Mesendoderm (in vitro differentiated cells): ENCODE measurements around the gene RRP8.

Source experiments
- DNase-seq: peaks from one replicate; pipeline ENCODE4 v3.0.0; 2013
- H2AK5ac ChIP-seq: 2 replicates; pipeline ENCODE4 v1.6.1; 2013; ENCODE audit warnings: low read length, inconsistent platforms
- H2BK120ac ChIP-seq: 2 replicates; pipeline ENCODE4 v1.6.1; 2013; ENCODE audit warnings: low read depth, mild to moderate bottlenecking, low read length, moderate library complexity, mixed read lengths
- H2BK15ac ChIP-seq: replicated peaks from 2 replicates; pipeline ENCODE4 v1.6.1; 2013; ENCODE audit warnings: low read depth, mild to moderate bottlenecking, moderate library complexity
- H2BK5ac ChIP-seq: 2 replicates; pipeline ENCODE4 v1.6.1; 2013; ENCODE audit warnings: low read length, inconsistent platforms
- H3K18ac ChIP-seq: 2 replicates; pipeline ENCODE4 v1.6.1; 2013; ENCODE audit warnings: mild to moderate bottlenecking, low read length, mixed read lengths
- H3K23ac ChIP-seq: one replicate; pipeline ENCODE4 v1.6.1; 2013; ENCODE audit warnings: low read length
- H3K27ac ChIP-seq: 2 replicates; pipeline ENCODE4 v1.5.1; 2013; ENCODE audit warnings: low read depth, mild to moderate bottlenecking, inconsistent platforms, low read length, moderate library complexity
- H3K27me3 ChIP-seq: 2 replicates; pipeline ENCODE4 v1.6.1; 2013; ENCODE audit warnings: low read length, control low read depth, mild to moderate bottlenecking, inconsistent platforms; ENCODE audit not compliant: insufficient read depth, poor library complexity
- H3K36me3 ChIP-seq: 2 replicates; pipeline ENCODE4 v1.6.1; 2013; ENCODE audit warnings: low read length, inconsistent platforms; ENCODE audit not compliant: control insufficient read depth, insufficient read depth
- H3K4ac ChIP-seq: one replicate; pipeline ENCODE4 v1.6.1; 2013; ENCODE audit warnings: low read depth, mild to moderate bottlenecking, low read length, moderate library complexity
- H3K4me1 ChIP-seq: 2 replicates; pipeline ENCODE4 v1.6.1; 2013; ENCODE audit warnings: low read depth, low read length, inconsistent platforms; ENCODE audit not compliant: control insufficient read depth
- H3K4me2 ChIP-seq: 2 replicates; pipeline ENCODE4 v1.6.1; 2013; ENCODE audit warnings: low read length
- H3K4me3 ChIP-seq: 2 replicates; pipeline ENCODE4 v1.5.1; 2013; ENCODE audit warnings: mild to moderate bottlenecking, low read length
- H3K56ac ChIP-seq: one replicate; pipeline ENCODE4 v1.6.1; 2013; ENCODE audit warnings: low read length
- H3K79me1 ChIP-seq: 2 replicates; pipeline ENCODE4 v1.6.1; 2013; ENCODE audit warnings: low read length, inconsistent platforms
- H3K79me2 ChIP-seq: 2 replicates; pipeline ENCODE4 v1.6.1; 2013; ENCODE audit warnings: mild to moderate bottlenecking, low read length; ENCODE audit not compliant: control insufficient read depth, insufficient read depth
- H3K9ac ChIP-seq: 2 replicates; pipeline ENCODE4 v1.6.1; 2013; ENCODE audit warnings: low read length, inconsistent platforms
- H4K5ac ChIP-seq: one replicate; pipeline ENCODE4 v1.6.1; 2013; ENCODE audit warnings: low read length
- H4K8ac ChIP-seq: one replicate; pipeline ENCODE4 v1.6.1; 2013; ENCODE audit warnings: low read depth, mild to moderate bottlenecking, control low read depth, low read length, moderate library complexity
- WGBS: extraction: QIAGEN DNeasy Blood & Tissue Kit; methylation state at CpG from one replicate; pipeline ENCODE4 v1.1.7; 2013; ENCODE audit warnings: low lambda C conversion rate, missing lambda C conversion rate; ENCODE audit not compliant: insufficient coverage; ENCODE audit errors: extremely low coverage; 5-methylcytosine and 5-hydroxymethylcytosine counted together

The RRP8 gene

DNA sequence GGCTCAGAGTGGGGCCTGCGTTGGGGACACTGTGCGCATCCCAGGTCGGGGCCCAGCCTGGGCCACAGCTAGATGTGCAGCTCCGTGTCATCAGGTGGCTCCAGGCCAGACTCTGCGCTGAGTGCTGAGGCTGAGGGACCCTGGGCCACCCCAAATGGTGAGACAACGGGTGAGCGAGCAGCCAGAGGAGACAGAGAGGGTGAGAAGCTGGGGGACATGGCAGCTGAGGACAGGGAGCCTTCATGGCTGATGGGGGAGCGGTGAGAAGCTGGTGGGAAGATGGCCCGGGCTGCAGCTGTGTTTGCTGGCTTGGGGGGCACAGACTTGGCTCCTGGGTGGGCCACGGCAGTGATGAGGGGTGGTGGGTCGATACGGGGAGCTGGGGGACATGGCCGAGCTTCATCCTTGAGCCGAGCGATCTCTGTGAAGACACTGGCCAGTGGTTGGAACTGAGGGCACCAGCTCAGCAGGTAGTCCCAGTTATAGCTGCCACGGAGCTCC lies 18.3 kb upstream of the RRP8 start:
- Histone ChIP-seq H2AK5ac (no peak overlapping the region), H2BK15ac (no peak overlapping the region), H3K79me2 (peaks cover 2% of the 10 kb centered on the region), H4K8ac (no peak overlapping the region), H3K4me2 (no peak overlapping the region), H3K4me3 (no peak overlapping the region), H3K36me3 (no peaks in the 10 kb centered on the region), H3K79me1 (peaks cover 5% of the 10 kb centered on the region), H3K27me3 (no peaks in the 10 kb centered on the region), H3K27ac (no peak overlapping the region), H3K23ac (no peak overlapping the region), H4K5ac (no peak overlapping the region), H3K4ac (no peak overlapping the region), H3K18ac (no peak overlapping the region), H2BK120ac (no peak overlapping the region), H2BK5ac (no peak overlapping the region), H3K56ac (no peak overlapping the region), H3K4me1 (no peaks in the 10 kb centered on the region), H3K9ac (no peak overlapping the region)
- WGBS, result no CpG with 5 or more reads among the region's 16 CpGs
- DNase-seq, result no peak

DNA sequence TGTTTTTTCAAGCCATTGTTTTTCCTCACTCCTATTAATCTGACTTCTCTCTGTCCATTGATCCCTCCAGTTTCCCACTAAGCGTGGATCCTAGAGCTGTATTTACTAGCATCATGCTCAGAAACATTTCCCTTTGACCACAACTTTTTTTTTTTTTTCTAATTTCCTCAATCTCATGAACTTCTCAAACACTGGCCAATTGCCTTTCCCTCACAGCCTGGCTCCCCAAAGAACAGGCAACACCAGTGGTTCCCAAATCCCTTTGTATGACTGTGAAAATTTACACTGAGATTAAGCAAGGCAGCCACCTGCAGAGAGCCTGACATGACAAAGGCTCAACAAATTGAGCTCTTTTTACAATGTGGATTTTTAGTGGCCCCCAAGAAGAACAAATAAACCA lies 17.2 kb upstream of the RRP8 start:
- Histone ChIP-seq H3K9ac (no peak overlapping the region), H3K4ac (no peak overlapping the region)
- no peak for DNase-seq

GRCh38 chr11:6619004-6619745 lies 15.8 kb upstream of the RRP8 start, which contains the start of gene TPP1:
Gene TPP1 (minus strand): TSS chr11:6619422. CDS start chr11:6619400, 22 bp downstream.
- Histone ChIP-seq H4K8ac (no peak within 1 kb of the TSS), H3K27me3 (no peaks in the 10 kb centered on the region), H3K18ac (no peak within 1 kb of the TSS), H3K4ac (no peak within 1 kb of the TSS), H3K4me3 (peak within 1 kb of the TSS; percentile 71), H3K23ac (no peak within 1 kb of the TSS), H3K4me2 (peak within 1 kb of the TSS; percentile 99), H2BK5ac (no peak within 1 kb of the TSS), H3K79me2 (peaks cover 2% of the 10 kb centered on the region), H3K36me3 (no peaks in the 10 kb centered on the region), H3K56ac (peak within 1 kb of the TSS; percentile 85), H2BK120ac (no peak within 1 kb of the TSS), H2AK5ac (peak within 1 kb of the TSS; percentile 56), H3K4me1 (no peaks in the 10 kb centered on the region), H4K5ac (peak within 1 kb of the TSS; percentile 97), H3K27ac (no peak within 1 kb of the TSS), H3K9ac (peak within 1 kb of the TSS; percentile 75), H3K79me1 (peaks cover 5% of the 10 kb centered on the region), H2BK15ac (no peak within 1 kb of the TSS)
- DNase-seq, result peak; percentile 97
- no CpG with 5 or more reads among the region's 16 CpGs for WGBS

More for the DNA sequence above, 17.2 kb upstream of the RRP8 start:
- H4K5ac ChIP-seq, result no peak overlapping the region
- no peaks in the 10 kb centered on the region for H3K36me3 ChIP-seq
- H3K56ac ChIP-seq, result no peak overlapping the region
- no CpG with 5 or more reads among the region's 1 CpG for WGBS
- peaks cover 5% of the 10 kb centered on the region for H3K79me1 ChIP-seq
- no peak overlapping the region for H3K4me3 ChIP-seq
- no peak overlapping the region for H3K18ac ChIP-seq
- no peak overlapping the region for H3K27ac ChIP-seq
- no peak overlapping the region for H2BK5ac ChIP-seq
- no peak overlapping the region for H4K8ac ChIP-seq
- no peak overlapping the region for H2BK15ac ChIP-seq
- H3K23ac ChIP-seq, result no peak overlapping the region
- H2BK120ac ChIP-seq, result no peak overlapping the region
- no peaks in the 10 kb centered on the region for H3K27me3 ChIP-seq
- no peak overlapping the region for H3K4me2 ChIP-seq
- H3K4me1 ChIP-seq, result no peaks in the 10 kb centered on the region
- H2AK5ac ChIP-seq, result no peak overlapping the region
- H3K79me2 ChIP-seq, result peaks cover 2% of the 10 kb centered on the region

DNA sequence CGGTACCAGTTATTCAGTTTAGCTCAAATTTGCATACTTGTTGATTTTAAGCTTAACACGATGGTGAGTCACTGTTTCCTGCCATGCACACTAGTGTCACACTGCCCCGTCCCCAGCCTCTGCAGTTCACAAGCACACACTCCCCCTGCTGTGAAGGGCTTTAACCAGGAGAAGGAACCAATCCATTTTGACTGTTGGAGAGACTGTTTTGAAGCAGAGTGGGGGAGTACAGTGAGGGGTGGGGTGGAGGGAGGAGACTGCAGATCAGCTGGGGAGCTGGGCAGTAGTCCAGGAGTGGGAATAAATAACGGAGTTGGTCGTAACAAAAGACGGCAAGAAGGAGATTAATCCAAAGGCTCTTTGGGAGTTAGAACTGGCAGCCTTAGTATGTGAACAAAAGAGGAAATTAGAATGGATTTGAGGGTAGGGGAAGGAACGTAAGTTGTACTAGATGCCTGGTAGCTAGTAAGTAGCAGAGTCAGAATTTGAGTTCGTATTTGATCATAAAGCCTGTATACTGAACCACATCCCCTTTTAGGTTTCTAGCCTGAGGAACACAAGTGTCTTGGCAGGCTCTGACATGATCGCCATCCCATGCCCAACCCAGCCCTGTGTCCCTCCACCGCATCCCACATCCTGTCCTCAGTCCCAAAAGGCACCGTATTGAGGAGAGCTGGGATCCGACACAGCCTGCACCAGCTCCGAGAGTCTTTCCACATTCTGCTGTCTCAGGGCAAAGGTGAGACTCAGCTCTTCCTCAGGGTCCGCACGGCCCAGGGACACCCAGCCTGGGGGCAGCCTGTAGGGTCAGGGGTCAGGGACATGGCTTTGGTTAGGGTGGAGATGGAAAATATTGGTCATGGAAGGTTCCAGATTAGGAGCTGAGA lies 14.9 kb upstream of the RRP8 start:
- Histone ChIP-seq H3K36me3 (no peaks in the 10 kb centered on the region), H3K56ac (peak overlapping the region; percentile 85), H3K79me2 (peaks cover 2% of the 10 kb centered on the region), H4K5ac (peak overlapping the region; percentile 97), H3K27me3 (no peaks in the 10 kb centered on the region), H3K18ac (no peak overlapping the region), H3K9ac (peak overlapping the region; percentile 75), H2AK5ac (no peak overlapping the region), H3K4me3 (peak overlapping the region; percentile 71), H2BK15ac (no peak overlapping the region), H3K4me1 (no peaks in the 10 kb centered on the region), H2BK120ac (no peak overlapping the region), H3K79me1 (peaks cover 5% of the 10 kb centered on the region), H3K4ac (no peak overlapping the region), H3K23ac (no peak overlapping the region), H3K27ac (no peak overlapping the region), H4K8ac (no peak overlapping the region), H3K4me2 (peak overlapping the region; percentile 99), H2BK5ac (no peak overlapping the region)
- peak; percentile 67 for DNase-seq
- no CpG with 5 or more reads among the region's 15 CpGs for WGBS

DNA sequence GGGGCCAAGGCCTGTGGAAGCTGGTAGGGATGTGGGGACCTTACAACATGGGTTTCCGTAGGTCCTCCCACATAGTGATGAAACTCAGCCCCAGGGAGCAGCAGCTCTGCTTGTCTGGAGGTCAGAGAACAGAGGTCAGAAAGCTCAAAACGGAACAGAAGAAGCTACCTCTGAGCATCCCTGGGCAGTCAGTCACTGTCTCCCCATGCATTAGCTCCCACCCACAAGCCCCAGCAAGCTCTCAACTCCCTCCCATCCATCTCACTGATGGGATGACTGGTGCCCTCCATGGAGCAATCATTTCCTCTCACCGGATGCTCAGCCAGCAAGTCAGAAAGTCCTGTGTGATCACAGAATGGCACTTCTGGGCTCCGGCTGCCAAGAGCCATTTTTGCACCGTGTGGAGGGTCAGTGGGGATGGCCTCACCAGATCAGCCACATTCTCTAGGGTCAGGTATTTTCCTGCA lies 13.9 kb upstream of the RRP8 start:
- no peak overlapping the region for H3K27ac ChIP-seq

More for the DNA sequence above, 13.9 kb upstream of the RRP8 start:
- H2BK120ac ChIP-seq, result no peak overlapping the region
- H4K8ac ChIP-seq, result no peak overlapping the region
- H3K79me1 ChIP-seq, result peaks cover 5% of the 10 kb centered on the region
- no peak overlapping the region for H2BK15ac ChIP-seq
- H3K18ac ChIP-seq, result no peak overlapping the region
- H3K4ac ChIP-seq, result no peak overlapping the region
- H3K27me3 ChIP-seq, result no peaks in the 10 kb centered on the region
- H3K4me3 ChIP-seq, result no peak overlapping the region
- DNase-seq, result no peak
- no peaks in the 10 kb centered on the region for H3K36me3 ChIP-seq
- no peak overlapping the region for H3K4me2 ChIP-seq
- no peak overlapping the region for H3K9ac ChIP-seq
- H3K79me2 ChIP-seq, result peaks cover 2% of the 10 kb centered on the region
- H2AK5ac ChIP-seq, result no peak overlapping the region
- no CpG with 5 or more reads among the region's 5 CpGs for WGBS
- no peak overlapping the region for H3K23ac ChIP-seq
- H4K5ac ChIP-seq, result no peak overlapping the region
- no peaks in the 10 kb centered on the region for H3K4me1 ChIP-seq
- H2BK5ac ChIP-seq, result no peak overlapping the region
- no peak overlapping the region for H3K56ac ChIP-seq
